GM18861 (cell line): ENCODE data around the gene FREM1.
A peak's percentile ranks its signal among the peaks of the same experiment; 100 is the strongest.

Experiments used
- ATAC-seq: cut with Tn5 transposase; IDR thresholded peaks from one replicate; pipeline ENCODE4 v1.9.1; 2021; ENCODE audit not compliant: unreplicated experiment

FREM1 gene

GRCh38 chr9:14710804-14711203, 199.4 kb downstream of the FREM1 start:
- ATAC-seq, result no peak

- ATAC-seq, result peak; percentile 55
These were observed 203.6 kb downstream of the FREM1 start for GRCh38 chr9:14706530-14707140.

DNA sequence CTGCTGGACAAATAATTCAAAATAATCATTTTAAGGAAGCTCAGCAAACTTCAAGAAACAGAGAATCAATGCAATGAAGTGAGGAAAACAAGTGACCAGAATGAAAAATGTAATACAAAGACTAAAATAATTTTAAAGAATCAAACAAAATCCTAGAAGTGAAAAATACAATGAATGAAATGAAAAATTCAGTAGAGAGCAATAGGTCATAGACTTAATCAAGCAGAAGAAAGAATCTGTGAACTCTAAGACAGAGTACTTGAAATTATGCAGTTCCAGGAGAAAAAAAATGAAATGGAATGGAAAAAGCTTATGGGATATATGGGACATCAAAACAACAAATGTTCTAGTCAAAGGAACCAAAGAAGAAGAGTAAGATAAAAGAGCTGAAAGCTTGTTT, 205.1 kb downstream of the FREM1 start:
- ATAC-seq, result no peak

DNA sequence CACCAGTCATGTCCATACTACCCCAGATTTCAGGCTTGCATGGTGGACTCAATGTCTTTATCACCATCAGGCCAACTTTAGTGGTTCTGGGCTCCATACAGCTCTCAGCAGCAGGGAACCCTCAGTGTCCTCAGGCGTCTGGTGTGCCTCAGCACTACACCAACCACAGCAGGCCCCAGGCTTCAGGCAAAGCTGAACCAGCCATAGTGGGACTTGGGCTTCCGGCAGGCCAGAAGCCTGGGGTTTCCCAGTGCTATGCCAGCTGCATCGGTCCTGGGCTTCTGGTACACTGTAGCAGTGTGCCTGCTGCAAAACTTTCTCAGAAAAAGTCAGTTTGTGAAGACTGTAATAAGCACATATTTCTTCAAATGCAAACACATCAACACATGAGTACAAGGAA, 205.9 kb downstream of the FREM1 start:
- ATAC-seq, result no peak

- no peak for ATAC-seq
These were observed 208.0 kb downstream of the FREM1 start for GRCh38 chr9:14702200-14702720.

DNA sequence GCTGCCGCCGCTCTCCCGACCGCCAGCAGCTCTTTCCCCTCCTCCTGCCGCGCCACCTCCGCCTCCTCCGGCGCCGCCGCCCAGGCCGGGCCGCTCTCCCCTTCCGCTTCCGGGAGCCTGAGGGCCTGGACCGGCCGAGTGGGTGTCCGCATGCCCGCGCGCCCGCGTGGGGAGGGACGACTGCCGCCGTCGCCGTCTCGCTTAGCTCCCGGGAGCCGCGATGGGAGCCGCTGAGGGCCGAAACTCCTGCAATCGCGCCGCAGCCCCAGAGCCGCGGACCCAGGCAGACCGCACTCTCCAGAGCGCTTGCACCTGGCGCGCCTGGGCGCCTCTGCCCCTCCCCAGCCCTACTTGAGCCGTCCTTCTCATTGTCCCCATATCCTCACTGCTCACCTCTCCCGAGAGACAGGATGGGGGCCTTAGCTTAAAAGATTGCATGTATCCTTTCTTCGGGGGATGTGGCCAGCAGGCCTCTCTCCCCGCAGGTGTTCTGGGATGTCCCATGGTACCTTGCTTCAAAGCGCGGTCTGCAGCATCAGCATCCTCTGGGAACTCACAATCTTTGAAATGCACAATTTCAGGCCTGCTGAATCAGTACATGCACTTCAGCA, 216.9 kb downstream of the FREM1 start, which contains the start of gene ZDHHC21:
Gene ZDHHC21, minus strand, starts transcription at position 182 of the 611 bp plus-strand sequence. CDS start 19,092 bp downstream, outside the sequence.
- peak; percentile 61 for ATAC-seq

- peak; percentile 24 for ATAC-seq
These were observed 217.6 kb downstream of the FREM1 start for GRCh38 chr9:14692470-14693250.

DNA sequence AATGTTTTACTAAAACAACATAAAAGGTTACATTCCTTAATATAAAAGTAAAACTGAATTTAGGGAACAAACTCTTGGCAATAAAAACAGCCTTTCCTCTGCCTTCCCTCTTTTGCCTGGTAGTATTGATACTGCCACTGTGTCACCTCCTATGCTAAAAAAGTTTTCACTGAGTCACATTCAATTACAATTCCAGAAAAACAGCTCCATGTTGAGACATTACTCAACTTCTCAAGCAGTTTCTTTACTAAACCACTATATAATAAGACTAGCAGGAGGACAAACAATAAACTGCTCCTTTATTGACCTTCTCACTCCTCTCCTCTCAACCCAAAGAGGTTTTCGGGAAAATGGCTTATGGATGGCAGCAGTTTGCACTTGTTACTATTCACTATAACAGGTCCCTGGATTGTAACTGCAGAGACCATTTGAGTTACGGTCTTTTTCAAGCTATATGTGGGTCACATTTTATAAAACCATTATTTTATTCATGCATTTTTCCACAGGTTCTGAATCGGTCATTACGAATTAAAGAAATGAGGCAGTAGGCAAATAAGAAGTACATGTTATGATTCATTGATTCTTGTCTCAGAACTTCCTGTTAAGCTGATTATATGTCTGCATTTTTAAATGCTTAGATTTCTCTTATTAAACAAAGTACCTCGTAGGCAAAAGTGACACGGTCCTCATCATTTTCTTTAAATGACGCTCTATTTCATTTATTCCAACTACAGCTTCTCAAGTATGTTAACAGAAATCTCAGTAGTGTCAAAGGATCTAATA, 219.1 kb downstream of the FREM1 start:
- no peak for ATAC-seq

- no peak for ATAC-seq
These were observed 223.0 kb downstream of the FREM1 start for GRCh38 chr9:14687042-14687719.

- no peak for ATAC-seq
These were observed 224.1 kb downstream of the FREM1 start for GRCh38 chr9:14686168-14686567.
